Measurements from ENCODE around the gene PHLPP1.

Gene PHLPP1

GRCh38 chr18:62974388-62974787 is 259.0 kb downstream of the PHLPP1 start:
- TF ChIP-seq MYC (IDR thresholded peaks at IDR 0.05; ENCODE audit: low read depth, low read length) (no peak), POLR2A (IDR thresholded peaks at IDR 0.05; ENCODE audit: extremely low read depth, insufficient read length) (no peak), CTCF (IDR thresholded peaks at IDR 0.05; ENCODE audit: low read depth, low read length) (no peak), MAX (IDR thresholded peaks at IDR 0.05; ENCODE audit: low read depth, low read length) (no peak)
- DNase-seq (ENCODE audit: low read depth) = no peak
- H3K4me3 ChIP-seq (ENCODE audit: low read depth, low read length) = no peak overlapping the region

- no peak for TF ChIP-seq MYC (IDR thresholded peaks at IDR 0.05; ENCODE audit: low read depth, low read length)
- TF ChIP-seq POLR2A (IDR thresholded peaks at IDR 0.05; ENCODE audit: extremely low read depth, insufficient read length) = no peak
- TF ChIP-seq MAX (IDR thresholded peaks at IDR 0.05; ENCODE audit: low read depth, low read length) = no peak
- TF ChIP-seq CTCF (IDR thresholded peaks at IDR 0.05; ENCODE audit: low read depth, low read length) = no peak
- no peak overlapping the region for H3K4me3 ChIP-seq (ENCODE audit: low read depth, low read length)
- no peak for DNase-seq (ENCODE audit: low read depth)
These were observed 259.8 kb downstream of the PHLPP1 start for GRCh38 chr18:62974928-62975675.

GRCh38 chr18:62975785-62976184 is 260.4 kb downstream of the PHLPP1 start:
- TF ChIP-seq MYC (IDR thresholded peaks at IDR 0.05; ENCODE audit: low read depth, low read length) = no peak
- TF ChIP-seq CTCF (IDR thresholded peaks at IDR 0.05; ENCODE audit: low read depth, low read length) = no peak
- TF ChIP-seq MAX (IDR thresholded peaks at IDR 0.05; ENCODE audit: low read depth, low read length) = no peak
- no peak for TF ChIP-seq POLR2A (IDR thresholded peaks at IDR 0.05; ENCODE audit: extremely low read depth, insufficient read length)
- no peak overlapping the region for H3K4me3 ChIP-seq (ENCODE audit: low read depth, low read length)
- DNase-seq (ENCODE audit: low read depth) = no peak

GRCh38 chr18:62976227-62976626 is 260.9 kb downstream of the PHLPP1 start:
- TF ChIP-seq MYC (IDR thresholded peaks at IDR 0.05; ENCODE audit: low read depth, low read length) = no peak
- TF ChIP-seq POLR2A (IDR thresholded peaks at IDR 0.05; ENCODE audit: extremely low read depth, insufficient read length) = no peak
- TF ChIP-seq MAX (IDR thresholded peaks at IDR 0.05; ENCODE audit: low read depth, low read length) = no peak
- TF ChIP-seq CTCF (IDR thresholded peaks at IDR 0.05; ENCODE audit: low read depth, low read length) = no peak
- no peak for DNase-seq (ENCODE audit: low read depth)
- H3K4me3 ChIP-seq (ENCODE audit: low read depth, low read length) = no peak overlapping the region

- DNase-seq (ENCODE audit: low read depth) = peak; percentile 15
- no peak overlapping the region for H3K4me3 ChIP-seq (ENCODE audit: low read depth, low read length)
- TF ChIP-seq MYC (IDR thresholded peaks at IDR 0.05; ENCODE audit: low read depth, low read length) (no peak), POLR2A (IDR thresholded peaks at IDR 0.05; ENCODE audit: extremely low read depth, insufficient read length) (no peak), MAX (IDR thresholded peaks at IDR 0.05; ENCODE audit: low read depth, low read length) (no peak), CTCF (IDR thresholded peaks at IDR 0.05; ENCODE audit: low read depth, low read length) (no peak)
These were observed 262.2 kb downstream of the PHLPP1 start for GRCh38 chr18:62977512-62977911.

Data from NB4 (cell line).